ENCODE results near the gene RENBP.

The RENBP gene

DNA sequence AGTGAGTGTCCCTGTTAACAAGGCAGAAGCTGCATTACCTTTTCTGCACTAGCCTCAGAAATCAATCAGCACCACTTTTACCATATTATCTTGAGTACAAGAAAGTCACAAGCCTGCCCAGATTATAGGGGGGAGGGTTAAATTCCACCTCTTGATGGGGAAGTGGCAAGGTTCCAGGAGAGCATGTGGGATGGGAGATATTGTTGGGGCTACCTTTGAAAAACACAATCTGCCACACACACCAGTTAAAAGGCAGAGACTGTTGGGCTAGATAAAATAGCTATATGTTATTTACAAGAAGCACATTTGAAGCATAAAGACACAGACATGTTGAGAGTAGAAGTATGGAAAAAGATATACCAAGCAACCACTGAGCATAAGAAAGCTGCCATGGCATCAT is 46.5 kb downstream of the RENBP start:
- no peaks in the 10 kb centered on the region for H4K20me1 ChIP-seq (ENCODE audit: insufficient read depth, low read length, poor library complexity, severe bottlenecking)
- H2AFZ ChIP-seq (ENCODE audit: low read length) = no peak overlapping the region
- H3K27me3 ChIP-seq (ENCODE audit: insufficient read depth, low read length, poor library complexity, severe bottlenecking) = no peaks in the 10 kb centered on the region
- no peak for TF ChIP-seq EZH2phosphoT487 (IDR thresholded peaks at IDR 0.05; ENCODE audit: borderline replicate concordance)
- TF ChIP-seq, protein P1, sequence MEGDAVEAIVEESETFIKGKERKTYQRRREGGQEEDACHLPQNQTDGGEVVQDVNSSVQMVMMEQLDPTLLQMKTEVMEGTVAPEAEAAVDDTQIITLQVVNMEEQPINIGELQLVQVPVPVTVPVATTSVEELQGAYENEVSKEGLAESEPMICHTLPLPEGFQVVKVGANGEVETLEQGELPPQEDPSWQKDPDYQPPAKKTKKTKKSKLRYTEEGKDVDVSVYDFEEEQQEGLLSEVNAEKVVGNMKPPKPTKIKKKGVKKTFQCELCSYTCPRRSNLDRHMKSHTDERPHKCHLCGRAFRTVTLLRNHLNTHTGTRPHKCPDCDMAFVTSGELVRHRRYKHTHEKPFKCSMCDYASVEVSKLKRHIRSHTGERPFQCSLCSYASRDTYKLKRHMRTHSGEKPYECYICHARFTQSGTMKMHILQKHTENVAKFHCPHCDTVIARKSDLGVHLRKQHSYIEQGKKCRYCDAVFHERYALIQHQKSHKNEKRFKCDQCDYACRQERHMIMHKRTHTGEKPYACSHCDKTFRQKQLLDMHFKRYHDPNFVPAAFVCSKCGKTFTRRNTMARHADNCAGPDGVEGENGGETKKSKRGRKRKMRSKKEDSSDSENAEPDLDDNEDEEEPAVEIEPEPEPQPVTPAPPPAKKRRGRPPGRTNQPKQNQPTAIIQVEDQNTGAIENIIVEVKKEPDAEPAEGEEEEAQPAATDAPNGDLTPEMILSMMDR (conservative IDR thresholded peaks at IDR 0.05; ENCODE audit: low read length) = no peak
- H3F3A ChIP-seq (ENCODE audit: low read depth) = peaks cover 3% of the 10 kb centered on the region; the same call in 1 of the 2 replicates
- H3K4me2 ChIP-seq (ENCODE audit: low read depth, low read length, poor library complexity, severe bottlenecking) = no peak overlapping the region
- no peak overlapping the region for H3K9ac ChIP-seq (ENCODE audit: low read depth, low read length, poor library complexity, severe bottlenecking)
- H3K79me2 ChIP-seq (ENCODE audit: insufficient read depth, low read length) = no peaks in the 10 kb centered on the region
- no peaks in the 10 kb centered on the region for H3K9me3 ChIP-seq (ENCODE audit: insufficient read depth, low read depth, low read length)
- no peak overlapping the region for H3K4me3 ChIP-seq (ENCODE audit: low read length, poor library complexity, severe bottlenecking)
- H3K9me2 ChIP-seq (replicated peaks; ENCODE audit: low read depth, low read length) = no peaks in the 10 kb centered on the region
- H3K36me3 ChIP-seq (ENCODE audit: insufficient read depth, low read length) = no peaks in the 10 kb centered on the region
- H3K4me1 ChIP-seq (ENCODE audit: insufficient read depth, low read length, poor library complexity, severe bottlenecking) = peaks cover 24% of the 10 kb centered on the region

DNA sequence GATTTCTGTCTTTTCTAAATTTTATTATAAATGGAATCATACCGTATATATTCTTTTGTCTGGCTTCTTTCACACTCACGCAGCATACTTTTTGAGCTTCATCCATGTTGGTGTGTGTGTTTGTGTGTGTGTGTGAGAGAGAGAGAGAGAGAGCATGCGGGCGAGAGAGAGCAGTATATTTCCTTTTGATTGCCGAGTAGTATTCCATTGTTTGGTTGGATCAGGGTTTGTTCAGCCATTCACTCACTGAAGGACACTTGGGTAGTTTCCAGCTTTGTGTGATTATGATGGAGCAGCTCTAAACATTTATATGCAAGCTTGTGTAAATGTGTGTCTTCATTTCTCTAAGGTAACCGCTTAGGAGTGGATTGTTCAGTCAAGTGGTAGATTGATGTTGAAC is 55.3 kb downstream of the RENBP start:
- H3K4me1 ChIP-seq (ENCODE audit: insufficient read depth, low read length, poor library complexity, severe bottlenecking) = peaks cover 11% of the 10 kb centered on the region
- H3K4me3 ChIP-seq (ENCODE audit: low read length, poor library complexity, severe bottlenecking) = no peak overlapping the region
- H3K9me3 ChIP-seq (ENCODE audit: insufficient read depth, low read depth, low read length) = no peaks in the 10 kb centered on the region
- no peak overlapping the region for H3K4me2 ChIP-seq (ENCODE audit: low read depth, low read length, poor library complexity, severe bottlenecking)
- no peaks in the 10 kb centered on the region for H3K9me2 ChIP-seq (replicated peaks; ENCODE audit: low read depth, low read length)
- H3K27me3 ChIP-seq (ENCODE audit: insufficient read depth, low read length, poor library complexity, severe bottlenecking) = no peaks in the 10 kb centered on the region
- no peaks in the 10 kb centered on the region for H4K20me1 ChIP-seq (ENCODE audit: insufficient read depth, low read length, poor library complexity, severe bottlenecking)
- no peaks in the 10 kb centered on the region for H3K36me3 ChIP-seq (ENCODE audit: insufficient read depth, low read length)
- H3K9ac ChIP-seq (ENCODE audit: low read depth, low read length, poor library complexity, severe bottlenecking) = no peak overlapping the region
- no peak overlapping the region for H2AFZ ChIP-seq (ENCODE audit: low read length)
- H3K79me2 ChIP-seq (ENCODE audit: insufficient read depth, low read length) = no peaks in the 10 kb centered on the region
- TF ChIP-seq, protein P1 (conservative IDR thresholded peaks at IDR 0.05; ENCODE audit: low read length) = no peak
- no peak for TF ChIP-seq EZH2phosphoT487 (IDR thresholded peaks at IDR 0.05; ENCODE audit: borderline replicate concordance)
- H3F3A ChIP-seq (ENCODE audit: low read depth) = no peaks in the 10 kb centered on the region

DNA sequence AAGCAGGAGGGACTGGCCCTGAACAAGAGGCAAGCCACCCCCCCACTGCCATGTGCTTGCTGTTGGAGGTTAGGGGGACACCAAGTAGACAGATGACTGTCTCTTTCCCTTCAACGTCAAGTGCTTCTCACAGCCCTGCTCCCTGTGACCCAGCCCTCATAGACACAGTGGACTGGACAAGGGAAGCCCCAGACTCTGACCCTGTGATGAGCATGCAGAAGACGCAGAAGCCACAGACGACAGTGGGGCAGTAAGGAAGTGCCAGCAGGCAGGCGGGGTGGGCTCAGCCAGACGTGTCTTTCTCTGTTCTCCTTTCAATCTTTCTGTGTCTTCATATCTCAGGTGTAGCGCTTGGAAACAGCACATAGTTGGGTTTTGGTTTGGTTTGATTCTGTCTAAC is 56.1 kb downstream of the RENBP start:
- Histone ChIP-seq H2AFZ (ENCODE audit: low read length) (no peak overlapping the region), H3K27me3 (ENCODE audit: insufficient read depth, low read length, poor library complexity, severe bottlenecking) (no peaks in the 10 kb centered on the region), H3K36me3 (ENCODE audit: insufficient read depth, low read length) (no peaks in the 10 kb centered on the region), H3F3A (ENCODE audit: low read depth) (no peaks in the 10 kb centered on the region), H4K20me1 (ENCODE audit: insufficient read depth, low read length, poor library complexity, severe bottlenecking) (no peaks in the 10 kb centered on the region), H3K4me3 (ENCODE audit: low read length, poor library complexity, severe bottlenecking) (no peak overlapping the region), H3K9me3 (ENCODE audit: insufficient read depth, low read depth, low read length) (no peaks in the 10 kb centered on the region), H3K9ac (ENCODE audit: low read depth, low read length, poor library complexity, severe bottlenecking) (no peak overlapping the region), H3K4me2 (ENCODE audit: low read depth, low read length, poor library complexity, severe bottlenecking) (no peak overlapping the region), H3K79me2 (ENCODE audit: insufficient read depth, low read length) (no peaks in the 10 kb centered on the region), H3K4me1 (ENCODE audit: insufficient read depth, low read length, poor library complexity, severe bottlenecking) (peaks cover 11% of the 10 kb centered on the region), H3K9me2 (replicated peaks; ENCODE audit: low read depth, low read length) (no peaks in the 10 kb centered on the region)
- TF ChIP-seq EZH2phosphoT487 (IDR thresholded peaks at IDR 0.05; ENCODE audit: borderline replicate concordance) = no peak
- TF ChIP-seq, protein P1 (conservative IDR thresholded peaks at IDR 0.05; ENCODE audit: low read length) = no peak
